Astrocyte (in vitro differentiated cells and primary cell): ENCODE measurements around the gene DPM1. TPM values are rescaled to one million over a fixed set of nuclear protein-coding genes. Genes with fewer than 3 reads are reported as not detected.

Experiments used
- DNase-seq: peaks from one replicate; pipeline ENCODE4 v3.0.0-alpha.2; 2010; ENCODE audit warnings: low read depth
- FAIRE-seq: peaks from 2 replicates; lab custom pipeline; 2011; peaks lifted over from hg19 to GRCh38; lab: Jason Lieb, UNC
- H2AFZ ChIP-seq: 2 replicates; pipeline ENCODE4 v1.6.0; 2012; ENCODE audit warnings: low read depth, low read length, inconsistent platforms
- H3K27ac ChIP-seq: 2 replicates; pipeline ENCODE4 v1.5.1; 2011; ENCODE audit warnings: low read depth, low read length, inconsistent platforms
- H3K27me3 ChIP-seq: 2 replicates; pipeline ENCODE4 v1.6.0; 2011; ENCODE audit warnings: low read length, inconsistent platforms; ENCODE audit not compliant: insufficient read depth
- H3K36me3 ChIP-seq: 2 replicates; pipeline ENCODE4 v1.5.1; 2011; ENCODE audit warnings: low read length, inconsistent platforms; ENCODE audit not compliant: insufficient read depth
- H3K4me1 ChIP-seq: 2 replicates; pipeline ENCODE4 v1.5.1; 2011; ENCODE audit warnings: low read length, inconsistent platforms; ENCODE audit not compliant: insufficient read depth
- H3K4me2 ChIP-seq: 2 replicates; pipeline ENCODE4 v1.6.0; 2012; ENCODE audit warnings: low read length, inconsistent platforms
- H3K4me3 ChIP-seq: 2 replicates; pipeline ENCODE4 v1.5.1; 2011; ENCODE audit warnings: low read depth, mild to moderate bottlenecking, low read length, inconsistent platforms; ENCODE audit not compliant: insufficient read depth
- H3K79me2 ChIP-seq: 2 replicates; pipeline ENCODE4 v1.6.0; 2012; ENCODE audit warnings: mild to moderate bottlenecking, low read length, inconsistent platforms; ENCODE audit not compliant: insufficient read depth
- H3K9ac ChIP-seq: 2 replicates; pipeline ENCODE4 v1.6.0; 2012; ENCODE audit warnings: mild to moderate bottlenecking, low read length, inconsistent platforms
- H3K9me3 ChIP-seq: 2 replicates; pipeline ENCODE4 v1.5.1; 2012; ENCODE audit warnings: low read depth, mild to moderate bottlenecking, low read length, inconsistent platforms; ENCODE audit not compliant: insufficient read depth
- H4K20me1 ChIP-seq: 2 replicates; pipeline ENCODE4 v1.6.0; 2012; ENCODE audit warnings: low read length, inconsistent platforms; ENCODE audit not compliant: insufficient read depth
- H3K27ac Mint-ChIP-seq: one replicate; pipeline ENCODE4 v1.8.0; 2021; ENCODE audit warnings: mild to moderate bottlenecking, mixed read lengths; ENCODE audit not compliant: unreplicated experiment
- H3K27me3 Mint-ChIP-seq: one replicate; pipeline ENCODE4 v1.8.0; 2021; ENCODE audit warnings: low read depth, mixed read lengths; ENCODE audit not compliant: unreplicated experiment
- H3K36me3 Mint-ChIP-seq: one replicate; pipeline ENCODE4 v1.8.0; 2021; ENCODE audit warnings: low read depth, mixed read lengths; ENCODE audit not compliant: unreplicated experiment
- H3K4me1 Mint-ChIP-seq: one replicate; pipeline ENCODE4 v1.8.0; 2021; ENCODE audit warnings: low read depth, mixed read lengths; ENCODE audit not compliant: unreplicated experiment
- H3K4me3 Mint-ChIP-seq: one replicate; pipeline ENCODE4 v1.8.0; 2021; ENCODE audit warnings: mild to moderate bottlenecking, moderate library complexity, mixed read lengths; ENCODE audit not compliant: unreplicated experiment
- H3K9me3 Mint-ChIP-seq: one replicate; pipeline ENCODE4 v1.8.0; 2021; ENCODE audit warnings: mild to moderate bottlenecking, mixed read lengths; ENCODE audit not compliant: unreplicated experiment
- EZH2 ChIP-seq: IDR thresholded peaks from 2 replicates; pipeline ENCODE4 v1.6.1; 2012; ENCODE audit warnings: mild to moderate bottlenecking, low read length, inconsistent platforms; ENCODE audit not compliant: insufficient read depth
- total RNA-seq: library from RNA; stranded (reverse); gene quantifications from 2 replicates; pipeline ENCODE4 v1.2.1, GENCODE V29; 2021
- TF ChIP-seq, protein P1 (sequence below): IDR thresholded peaks from 2 replicates; pipeline ENCODE4 v1.5.1; 2011; ENCODE audit warnings: low read depth, mild to moderate bottlenecking, inconsistent platforms, low read length, moderate library complexity; ENCODE audit not compliant: insufficient read depth

The DPM1 gene
- total RNA-seq, 1 donor from 2014 or later = 63.4 TPM

DNA sequence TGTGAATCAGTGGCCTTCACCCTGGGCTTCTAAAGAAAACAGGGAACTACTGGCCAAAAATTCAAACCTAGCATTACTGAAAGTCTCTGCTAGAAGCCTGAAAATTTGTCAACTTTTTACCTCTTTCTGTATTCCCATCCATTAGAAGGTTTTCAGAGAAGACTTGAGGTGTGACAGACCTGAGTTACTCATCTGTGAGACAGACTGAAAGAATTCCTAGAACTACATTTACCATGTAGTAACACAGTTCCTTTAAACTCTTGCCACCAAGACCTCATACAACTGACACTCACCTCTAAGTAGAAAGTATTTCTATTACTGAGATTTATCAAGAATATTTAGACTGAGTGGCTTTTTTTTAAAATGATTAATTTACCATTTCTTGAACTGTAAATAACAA lies 4.5 kb downstream of the DPM1 start:
- peaks cover 94% of the 10 kb centered on the region for H3K79me2 ChIP-seq

DNA sequence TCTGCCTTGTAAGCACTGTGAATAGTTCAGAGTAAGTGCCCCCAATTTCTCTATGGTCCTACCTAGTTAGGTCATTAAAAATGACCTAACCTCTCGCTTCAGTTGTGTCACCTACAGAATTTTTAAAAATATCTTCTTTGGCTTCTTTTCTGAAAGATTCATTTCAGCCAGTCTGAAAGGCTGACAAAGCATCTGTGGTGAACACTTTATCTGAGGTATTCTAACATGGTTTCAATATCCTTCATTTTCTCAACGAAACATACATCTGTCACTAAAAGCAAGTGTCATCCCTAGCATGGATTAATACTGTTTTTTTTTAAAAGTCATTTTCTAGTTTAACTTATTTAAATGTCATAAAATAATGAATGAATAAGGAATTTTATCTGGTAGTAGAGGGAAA lies 5.1 kb downstream of the DPM1 start:
- Histone ChIP-seq H3K9me3 (no peaks in the 10 kb centered on the region), H4K20me1 (peaks cover 68% of the 10 kb centered on the region), H3K4me2 (no peak overlapping the region), H3K36me3 (peaks cover 41% of the 10 kb centered on the region), H3K4me3 (no peak overlapping the region), H3K9ac (no peak overlapping the region), H3K4me1 (peaks cover 10% of the 10 kb centered on the region), H3K27me3 (no peaks in the 10 kb centered on the region), H2AFZ (no peak overlapping the region), H3K27ac (no peak overlapping the region), H3K79me2 (peaks cover 88% of the 10 kb centered on the region)
- no peaks in the 10 kb centered on the region for H3K27me3 Mint-ChIP-seq
- FAIRE-seq = no peak
- H3K9me3 Mint-ChIP-seq = no peaks in the 10 kb centered on the region
- no peak overlapping the region for H3K4me3 Mint-ChIP-seq
- peaks cover 6% of the 10 kb centered on the region for H3K36me3 Mint-ChIP-seq
- H3K4me1 Mint-ChIP-seq = peaks cover 37% of the 10 kb centered on the region
- H3K27ac Mint-ChIP-seq = no peak overlapping the region
- no peak for TF ChIP-seq EZH2
- TF ChIP-seq, protein P1, sequence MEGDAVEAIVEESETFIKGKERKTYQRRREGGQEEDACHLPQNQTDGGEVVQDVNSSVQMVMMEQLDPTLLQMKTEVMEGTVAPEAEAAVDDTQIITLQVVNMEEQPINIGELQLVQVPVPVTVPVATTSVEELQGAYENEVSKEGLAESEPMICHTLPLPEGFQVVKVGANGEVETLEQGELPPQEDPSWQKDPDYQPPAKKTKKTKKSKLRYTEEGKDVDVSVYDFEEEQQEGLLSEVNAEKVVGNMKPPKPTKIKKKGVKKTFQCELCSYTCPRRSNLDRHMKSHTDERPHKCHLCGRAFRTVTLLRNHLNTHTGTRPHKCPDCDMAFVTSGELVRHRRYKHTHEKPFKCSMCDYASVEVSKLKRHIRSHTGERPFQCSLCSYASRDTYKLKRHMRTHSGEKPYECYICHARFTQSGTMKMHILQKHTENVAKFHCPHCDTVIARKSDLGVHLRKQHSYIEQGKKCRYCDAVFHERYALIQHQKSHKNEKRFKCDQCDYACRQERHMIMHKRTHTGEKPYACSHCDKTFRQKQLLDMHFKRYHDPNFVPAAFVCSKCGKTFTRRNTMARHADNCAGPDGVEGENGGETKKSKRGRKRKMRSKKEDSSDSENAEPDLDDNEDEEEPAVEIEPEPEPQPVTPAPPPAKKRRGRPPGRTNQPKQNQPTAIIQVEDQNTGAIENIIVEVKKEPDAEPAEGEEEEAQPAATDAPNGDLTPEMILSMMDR = no peak
- no peak for DNase-seq

More for the DNA sequence above, 4.5 kb downstream of the DPM1 start:
- peaks cover 36% of the 10 kb centered on the region for H3K36me3 ChIP-seq
- H3K27me3 ChIP-seq = no peaks in the 10 kb centered on the region
- no peak overlapping the region for H3K27ac ChIP-seq
- H3K4me3 ChIP-seq = no peak overlapping the region
- peaks cover 10% of the 10 kb centered on the region for H3K4me1 ChIP-seq
- FAIRE-seq (no peak), DNase-seq (no peak)
- Mint-ChIP-seq H3K27me3 (no peaks in the 10 kb centered on the region), H3K9me3 (no peaks in the 10 kb centered on the region), H3K27ac (no peak overlapping the region), H3K36me3 (peaks cover 4% of the 10 kb centered on the region), H3K4me3 (peak overlapping the region; percentile 50), H3K4me1 (peaks cover 36% of the 10 kb centered on the region)
- H2AFZ ChIP-seq = no peak overlapping the region
- no peak overlapping the region for H3K4me2 ChIP-seq
- H4K20me1 ChIP-seq = peaks cover 67% of the 10 kb centered on the region
- H3K9me3 ChIP-seq = no peaks in the 10 kb centered on the region
- no peak for TF ChIP-seq EZH2
- TF ChIP-seq, protein P1 = no peak
- no peak overlapping the region for H3K9ac ChIP-seq

DNA sequence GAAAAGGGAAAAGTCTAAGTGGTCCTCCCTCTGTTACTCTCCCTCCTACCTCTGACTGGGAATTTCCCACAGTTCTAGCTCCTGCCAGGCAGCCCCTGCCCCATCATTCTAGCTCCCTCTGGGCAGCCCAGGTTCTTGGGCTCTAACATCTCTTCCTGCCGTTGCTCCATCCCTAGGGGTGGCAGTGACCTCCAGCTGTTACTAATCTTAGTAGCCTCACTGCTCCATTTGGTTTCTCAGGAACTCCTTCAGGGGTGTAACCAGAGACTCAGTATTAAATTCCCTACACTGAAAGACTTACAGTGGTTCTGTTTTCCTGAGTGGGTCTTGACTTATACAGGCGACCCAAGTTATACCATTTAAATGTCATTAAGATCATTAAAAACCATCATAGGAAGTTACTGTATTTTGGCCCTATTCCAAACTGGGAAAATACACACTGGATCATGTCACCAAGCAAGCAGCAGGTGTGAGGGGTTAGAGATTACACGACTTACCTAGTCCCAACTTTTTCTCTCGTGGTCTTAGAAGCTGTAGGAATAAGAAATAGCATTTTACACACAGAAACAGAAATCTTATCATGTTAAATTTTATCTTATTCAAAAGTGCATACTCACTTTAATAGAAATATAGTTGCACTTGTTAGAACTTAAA lies 10.1 kb downstream of the DPM1 start:
- no peaks in the 10 kb centered on the region for H3K9me3 Mint-ChIP-seq

More for the DNA sequence above, 10.1 kb downstream of the DPM1 start:
- Mint-ChIP-seq H3K36me3 (peaks cover 12% of the 10 kb centered on the region), H3K4me3 (no peak overlapping the region), H3K27ac (no peak overlapping the region), H3K4me1 (peaks cover 15% of the 10 kb centered on the region), H3K27me3 (no peaks in the 10 kb centered on the region)
- DNase-seq (no peak), FAIRE-seq (no peak)
- TF ChIP-seq EZH2 = no peak
- TF ChIP-seq, protein P1 = no peak
- Histone ChIP-seq H3K4me3 (no peak overlapping the region), H3K9me3 (no peaks in the 10 kb centered on the region), H3K27me3 (no peaks in the 10 kb centered on the region), H3K36me3 (peaks cover 50% of the 10 kb centered on the region), H3K4me1 (no peaks in the 10 kb centered on the region), H2AFZ (no peak overlapping the region), H3K27ac (no peak overlapping the region), H4K20me1 (peaks cover 38% of the 10 kb centered on the region), H3K9ac (no peak overlapping the region), H3K79me2 (peaks cover 45% of the 10 kb centered on the region), H3K4me2 (no peak overlapping the region)
